ENCODE measurements around the gene CDK19. TPM values are rescaled to one million over a fixed set of nuclear protein-coding genes. Genes with fewer than 3 reads are reported as not detected.
"Not testable (repeated sequence)": the region's sequence is repeated elsewhere in the genome, so short reads cannot be mapped to it uniquely, and the experiment has no call there.

CDK19 gene
- polyA plus RNA-seq (ENCODE audit: low read depth in 6 of 6), result 1 to 10 TPM in 5 of 6 donors, under 1 TPM in 1; 0.51 to 5.4 (median 3.9) TPM

DNA sequence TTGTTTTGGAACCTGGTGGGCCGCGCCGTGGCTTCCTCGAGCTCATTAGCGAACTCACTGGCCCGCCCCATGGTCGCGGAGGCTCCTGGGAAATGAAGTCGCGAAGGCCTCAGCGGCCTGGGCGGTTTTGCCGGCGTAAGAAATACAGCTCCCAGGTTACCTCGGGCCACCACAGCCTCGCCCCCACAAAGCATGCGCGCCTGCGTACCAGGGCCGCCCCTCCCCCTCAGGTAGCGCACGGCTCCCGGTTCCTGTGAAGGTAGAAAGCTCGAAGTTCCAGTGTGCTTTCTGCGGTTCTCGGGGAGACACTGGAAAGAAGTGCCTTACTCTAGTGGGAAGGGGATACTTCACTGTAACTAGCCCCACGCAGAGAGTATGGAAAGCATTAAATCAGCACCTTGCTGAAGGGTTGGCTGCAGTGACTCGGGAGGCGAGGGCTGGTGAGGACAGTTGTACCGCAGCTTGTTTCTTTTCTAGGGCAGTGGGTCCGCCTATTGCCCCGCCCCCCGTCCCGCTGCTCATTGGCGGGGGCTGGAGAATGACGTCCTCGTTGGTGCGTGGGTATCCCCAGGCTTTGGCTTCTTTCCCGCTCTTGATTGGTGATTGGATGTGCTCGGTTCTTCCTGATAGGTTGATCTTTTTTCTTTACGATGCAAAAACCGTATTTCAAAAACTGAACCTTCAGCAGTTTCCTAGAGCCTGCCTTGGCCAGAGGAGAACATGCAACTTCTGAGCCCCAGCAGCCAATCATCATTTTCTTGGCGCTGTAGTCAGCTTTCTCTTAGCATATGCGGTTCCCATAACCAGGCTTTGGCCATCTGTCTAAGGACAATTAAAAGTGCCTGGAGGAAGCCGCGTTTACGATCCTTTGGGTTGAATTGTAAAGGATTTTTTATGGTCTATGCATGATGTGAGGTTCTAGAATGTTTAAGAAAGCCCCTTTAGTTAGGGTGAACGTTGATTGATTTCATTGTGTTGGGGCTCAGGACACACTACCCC, at the start of gene CDK19:
Gene CDK19 (minus strand): TSS at position 59 of the 999 bp plus-strand sequence. CDS start 333 bp downstream, outside the sequence.
- H3K36me3 Mint-ChIP-seq, result peaks cover 0 to 10% of the 10 kb centered on the region in 2 donors
- H3K27me3 Mint-ChIP-seq, result no peaks in the 10 kb centered on the region
- peak within 1 kb of the TSS; percentile 93 to 99 (median 99) for H3K4me3 Mint-ChIP-seq
- peaks cover 24 to 42% (median 27%) of the 10 kb centered on the region in 3 donors for H3K4me1 Mint-ChIP-seq
- H3K9me3 Mint-ChIP-seq, result no peaks in the 10 kb centered on the region
- DNase-seq (peak; percentile 99), ATAC-seq (ENCODE audit: low read depth in 2 of 2) (peak; percentile 77)
- H3K27ac Mint-ChIP-seq, result peak within 1 kb of the TSS; percentile 99 to 100 (median 99)

DNA sequence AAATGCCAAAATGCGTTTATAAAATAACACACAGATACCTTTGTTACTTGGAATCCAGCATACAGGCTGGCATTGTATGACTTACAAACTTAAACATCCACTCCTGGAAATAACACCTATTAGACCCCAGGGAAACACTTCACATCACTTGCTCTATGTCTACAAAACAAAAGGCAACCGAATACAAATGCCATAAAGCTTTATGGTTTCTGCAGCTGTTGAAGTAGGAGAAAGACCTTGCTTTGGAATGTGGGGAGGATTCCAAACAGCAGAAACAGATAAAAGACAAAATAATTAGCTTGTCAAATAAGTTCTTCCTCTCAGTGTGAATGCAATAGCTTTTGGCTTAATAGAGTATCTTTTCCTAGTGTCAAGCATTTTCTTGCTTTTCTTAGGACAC, 49.6 kb upstream of the CDK19 start:
- H3K27ac Mint-ChIP-seq, result no peak overlapping the region
- peaks cover 9 to 25% (median 17%) of the 10 kb centered on the region in 3 donors for H3K4me1 Mint-ChIP-seq
- H3K4me3 Mint-ChIP-seq, result no peak overlapping the region
- H3K27me3 Mint-ChIP-seq, result no peaks in the 10 kb centered on the region
- H3K36me3 Mint-ChIP-seq, result no peaks in the 10 kb centered on the region
- no peak for DNase-seq
- no peak for ATAC-seq (ENCODE audit: low read depth in 2 of 2)
- H3K9me3 Mint-ChIP-seq, result no peaks in the 10 kb centered on the region

DNA sequence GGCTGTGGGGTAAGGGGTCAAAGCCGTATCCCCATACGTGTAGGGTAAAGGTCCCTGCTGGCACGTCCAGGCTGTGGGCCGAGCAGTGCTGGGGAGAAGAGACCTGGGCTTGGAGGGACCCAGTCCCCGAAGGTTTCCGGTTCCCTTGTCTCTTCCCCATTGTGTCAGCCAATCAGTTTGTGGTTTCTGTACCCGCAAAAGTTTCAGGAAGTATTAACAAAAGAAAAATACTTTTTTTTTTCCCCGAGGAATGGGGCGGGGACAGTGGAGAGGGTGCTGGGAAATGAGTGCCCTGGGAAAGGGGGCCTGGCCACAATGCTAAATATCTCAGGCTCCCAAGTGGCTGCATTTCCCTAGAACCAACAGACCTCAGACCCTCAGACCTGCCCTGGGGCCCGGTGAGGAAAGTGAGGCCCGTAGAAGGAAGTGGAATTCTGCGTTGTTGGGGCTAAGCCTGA, 44.1 kb upstream of the CDK19 start:
- ATAC-seq (ENCODE audit: low read depth in 2 of 2) (peak; percentile 67 to 78), DNase-seq (no peak)
- Mint-ChIP-seq H3K36me3 (peaks cover 0 to 3% of the 10 kb centered on the region in 2 donors), H3K27ac (peak overlapping the region; percentile 29 to 93 (median 87)), H3K9me3 (no peaks in the 10 kb centered on the region), H3K27me3 (no peaks in the 10 kb centered on the region), H3K4me3 (peak overlapping the region; percentile 73 to 92 (median 82)), H3K4me1 (peaks cover 4 to 16% (median 14%) of the 10 kb centered on the region in 3 donors)

DNA sequence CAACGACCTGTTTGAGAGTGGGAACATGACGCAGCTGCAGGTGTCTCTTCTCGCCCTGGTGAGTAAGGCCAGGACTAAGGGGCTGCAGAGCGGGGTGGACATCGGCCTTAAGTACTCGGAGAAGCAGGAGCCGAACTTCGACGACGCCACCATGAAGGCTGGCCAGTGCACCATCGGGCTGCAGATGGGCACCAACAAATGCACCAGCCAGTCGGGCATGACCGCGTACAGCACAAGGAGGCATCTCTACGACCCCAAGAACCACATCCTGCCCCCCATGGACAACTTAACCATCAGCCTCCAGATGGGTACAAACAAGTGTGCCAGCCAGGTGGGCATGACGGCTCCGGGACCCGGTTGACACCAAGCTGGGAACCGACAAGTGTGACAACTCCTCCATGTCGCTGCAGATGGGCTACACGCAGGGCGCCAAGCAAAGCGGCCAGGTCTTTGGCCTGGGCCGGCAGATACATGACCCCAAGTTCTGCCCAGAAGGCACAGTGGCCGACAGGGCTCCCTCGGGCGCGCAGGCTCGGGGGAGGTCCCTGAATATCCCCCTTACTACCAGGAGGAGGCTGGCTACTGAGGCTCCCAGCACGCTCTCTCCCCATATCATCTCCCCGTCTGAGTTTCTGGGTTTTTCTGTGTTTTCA, 43.4 kb upstream of the CDK19 start:
- Mint-ChIP-seq H3K27ac (peak overlapping the region in 5 of 6 donors; percentile 29 to 93 (median 91)), H3K4me1 (peaks cover 4 to 16% (median 14%) of the 10 kb centered on the region in 3 donors), H3K27me3 (no peaks in the 10 kb centered on the region), H3K36me3 (peaks cover 0 to 3% of the 10 kb centered on the region in 2 donors), H3K4me3 (peak overlapping the region; percentile 73 to 92 (median 82)), H3K9me3 (no peaks in the 10 kb centered on the region)
- no peak for ATAC-seq (ENCODE audit: low read depth in 2 of 2)
- DNase-seq, result no peak

DNA sequence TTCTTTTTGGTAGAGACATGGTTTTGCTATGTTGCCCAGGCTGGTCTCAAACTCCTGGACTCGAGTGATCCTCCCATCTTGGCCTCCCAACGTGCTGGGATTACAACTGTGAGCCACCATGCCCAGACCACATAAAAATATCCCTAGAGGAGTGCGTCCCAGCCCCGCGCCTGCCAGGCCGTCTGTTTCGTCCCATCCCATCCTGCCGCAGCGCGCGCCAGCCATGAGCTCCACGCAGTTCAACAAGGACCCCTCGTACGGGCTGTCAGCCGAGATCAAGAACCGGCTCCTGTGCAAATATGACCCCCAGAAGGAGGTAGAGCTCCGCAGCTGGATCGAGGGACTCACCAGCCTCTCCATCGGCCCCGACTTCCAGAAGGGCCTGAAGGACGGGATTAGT, 42.7 kb upstream of the CDK19 start:
- H3K9me3 Mint-ChIP-seq, result no peaks in the 10 kb centered on the region
- no peaks in the 10 kb centered on the region for H3K27me3 Mint-ChIP-seq
- DNase-seq (no peak), ATAC-seq (ENCODE audit: low read depth in 2 of 2) (no peak)
- peak overlapping the region in 2 of 6 donors; percentile 20 to 79 for H3K27ac Mint-ChIP-seq
- peaks cover 4 to 16% (median 14%) of the 10 kb centered on the region in 3 donors for H3K4me1 Mint-ChIP-seq
- H3K4me3 Mint-ChIP-seq, result peak overlapping the region in 3 of 8 donors; percentile 47 to 79 (median 57)
- peaks cover 0 to 3% of the 10 kb centered on the region in 2 donors for H3K36me3 Mint-ChIP-seq

DNA sequence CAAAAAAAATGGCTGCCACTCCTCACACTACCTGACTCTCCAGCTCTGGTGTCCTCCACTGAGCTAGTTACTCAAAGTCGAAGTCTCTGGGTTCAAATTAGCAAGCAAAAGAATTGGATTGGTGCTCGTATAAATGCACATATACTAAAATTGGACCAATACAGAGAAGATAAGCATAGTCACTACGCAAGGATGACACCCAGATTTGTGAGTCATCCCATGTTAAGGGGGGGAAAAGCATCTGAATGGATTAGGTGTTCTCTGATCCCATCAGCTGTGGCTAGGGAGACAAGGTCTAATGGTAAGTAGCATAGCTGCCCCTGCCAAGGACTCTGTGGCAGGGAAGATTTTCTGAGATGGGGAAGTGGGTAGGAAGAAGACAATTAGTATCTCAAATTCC, 41.0 kb upstream of the CDK19 start:
- ATAC-seq (ENCODE audit: low read depth in 2 of 2) (no peak), DNase-seq (no peak)
- Mint-ChIP-seq H3K4me3 (no peak overlapping the region), H3K4me1 (peaks cover 4 to 16% (median 14%) of the 10 kb centered on the region in 3 donors), H3K36me3 (peaks cover 0 to 3% of the 10 kb centered on the region in 2 donors), H3K9me3 (no peaks in the 10 kb centered on the region), H3K27ac (no peak overlapping the region), H3K27me3 (no peaks in the 10 kb centered on the region)

DNA sequence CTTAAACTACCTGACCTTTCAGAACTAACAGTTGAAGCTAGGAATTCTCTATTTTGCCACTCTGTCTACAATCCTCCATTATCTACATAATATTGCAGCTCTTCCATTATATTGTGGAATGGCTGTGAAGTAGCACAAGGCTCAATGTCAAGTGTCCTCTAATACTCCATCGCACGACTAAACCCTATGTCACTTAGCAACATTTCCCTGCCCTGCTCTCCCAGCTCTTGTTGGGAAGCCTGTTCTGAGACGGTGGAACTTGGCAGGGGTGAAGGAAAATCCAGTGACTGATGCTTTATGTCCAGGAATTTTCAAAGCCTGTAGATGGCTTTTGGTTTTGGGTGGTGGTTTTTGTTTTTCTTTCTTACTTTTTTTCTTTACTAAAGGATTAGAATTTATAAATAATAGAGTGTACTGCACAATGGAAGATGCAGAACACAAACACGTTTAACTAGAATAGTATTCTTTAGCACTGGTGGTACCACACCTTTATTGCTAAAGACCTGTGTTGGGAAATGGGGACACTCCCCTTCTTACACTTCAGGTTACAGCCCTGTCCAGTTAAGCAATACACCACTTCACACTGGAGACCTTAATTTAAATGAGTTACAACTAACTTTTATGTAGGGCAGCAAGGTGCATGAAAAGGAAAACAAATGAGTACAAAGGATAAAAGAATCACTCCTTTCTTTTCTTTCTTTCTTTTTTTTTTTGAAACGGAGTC, 38.6 kb upstream of the CDK19 start:
- H3K4me3 Mint-ChIP-seq, result no peak overlapping the region
- H3K27me3 Mint-ChIP-seq, result no peaks in the 10 kb centered on the region
- H3K27ac Mint-ChIP-seq, result no peak overlapping the region
- H3K4me1 Mint-ChIP-seq, result peaks cover under 1 to 4% (median 2%) of the 10 kb centered on the region in 3 donors
- no peaks in the 10 kb centered on the region for H3K36me3 Mint-ChIP-seq
- H3K9me3 Mint-ChIP-seq, result no peaks in the 10 kb centered on the region
- no peak for DNase-seq
- ATAC-seq (ENCODE audit: low read depth in 2 of 2), result no peak

DNA sequence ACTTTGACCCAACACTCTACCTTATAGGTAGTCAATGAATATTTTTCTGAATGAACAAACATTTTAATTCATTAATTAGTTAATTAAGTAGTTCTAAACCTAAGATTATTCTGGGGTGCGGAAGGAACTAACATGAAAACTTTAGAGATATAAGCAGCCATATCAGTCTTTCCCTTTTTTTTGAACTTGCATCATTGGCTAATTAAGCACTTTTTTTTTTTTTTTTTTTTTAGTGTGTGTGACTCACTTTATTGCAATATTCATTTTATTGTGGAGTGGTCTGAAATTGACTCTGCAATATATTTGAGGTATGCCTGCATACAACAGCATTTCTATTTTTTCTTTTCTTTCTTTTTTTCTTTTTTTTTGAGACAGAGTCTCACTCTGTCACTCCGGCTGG, 37.5 kb upstream of the CDK19 start:
- H3K36me3 Mint-ChIP-seq, result no peaks in the 10 kb centered on the region
- H3K9me3 Mint-ChIP-seq, result no peaks in the 10 kb centered on the region
- H3K27me3 Mint-ChIP-seq, result no peaks in the 10 kb centered on the region
- ATAC-seq (ENCODE audit: low read depth in 2 of 2) (no peak), DNase-seq (no peak)
- H3K4me1 Mint-ChIP-seq, result no peaks in the 10 kb centered on the region
- no peak overlapping the region for H3K27ac Mint-ChIP-seq
- no peak overlapping the region for H3K4me3 Mint-ChIP-seq

DNA sequence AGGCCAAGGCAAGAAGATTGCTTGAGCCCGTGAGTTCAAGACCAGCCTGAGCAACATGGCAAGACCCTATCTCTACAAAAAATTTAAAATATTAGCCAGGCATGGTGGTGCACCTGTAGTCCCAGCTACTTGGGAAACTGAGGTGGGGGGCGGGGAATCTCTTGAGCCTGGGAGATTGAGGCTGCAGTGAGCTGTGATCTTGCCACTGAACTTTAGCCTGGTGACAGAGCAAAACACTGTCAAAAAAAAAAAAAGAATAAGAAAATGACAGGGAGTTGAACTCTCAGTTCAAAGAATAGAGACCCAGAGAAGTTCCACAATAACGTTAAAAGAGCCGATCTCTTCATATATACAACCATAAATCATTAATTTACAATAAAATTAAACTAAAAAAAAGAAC, 34.5 kb upstream of the CDK19 start:
- H3K9me3 Mint-ChIP-seq, result no peaks in the 10 kb centered on the region
- H3K27me3 Mint-ChIP-seq, result no peaks in the 10 kb centered on the region
- no peaks in the 10 kb centered on the region for H3K36me3 Mint-ChIP-seq

DNA sequence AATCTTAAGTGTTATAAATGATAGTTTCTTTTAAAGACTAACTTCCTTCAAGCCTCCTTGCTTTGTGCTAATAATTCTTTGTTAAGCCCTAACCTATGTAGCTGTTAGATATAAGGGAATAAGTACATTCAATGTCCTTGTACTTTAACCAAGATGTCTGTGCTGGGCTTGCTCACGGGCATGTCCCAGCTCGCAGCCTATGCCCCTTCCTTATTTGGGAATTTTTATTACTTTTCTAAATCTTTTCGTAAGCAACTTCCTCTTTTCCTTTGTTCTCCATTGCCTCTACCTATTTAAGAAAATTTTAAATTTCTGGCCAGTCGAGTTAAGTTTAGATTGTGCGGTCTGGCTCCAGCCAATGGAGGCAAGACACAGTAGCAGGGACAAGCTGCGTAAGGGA, 26.0 kb upstream of the CDK19 start:
- no peak for DNase-seq
- H3K9me3 Mint-ChIP-seq, result no peaks in the 10 kb centered on the region

More for the DNA sequence above, 34.5 kb upstream of the CDK19 start:
- no peak overlapping the region for H3K4me3 Mint-ChIP-seq
- no peak for ATAC-seq (ENCODE audit: low read depth in 2 of 2)
- H3K4me1 Mint-ChIP-seq, result no peaks in the 10 kb centered on the region
- DNase-seq, result no peak
- no peak overlapping the region for H3K27ac Mint-ChIP-seq

DNA sequence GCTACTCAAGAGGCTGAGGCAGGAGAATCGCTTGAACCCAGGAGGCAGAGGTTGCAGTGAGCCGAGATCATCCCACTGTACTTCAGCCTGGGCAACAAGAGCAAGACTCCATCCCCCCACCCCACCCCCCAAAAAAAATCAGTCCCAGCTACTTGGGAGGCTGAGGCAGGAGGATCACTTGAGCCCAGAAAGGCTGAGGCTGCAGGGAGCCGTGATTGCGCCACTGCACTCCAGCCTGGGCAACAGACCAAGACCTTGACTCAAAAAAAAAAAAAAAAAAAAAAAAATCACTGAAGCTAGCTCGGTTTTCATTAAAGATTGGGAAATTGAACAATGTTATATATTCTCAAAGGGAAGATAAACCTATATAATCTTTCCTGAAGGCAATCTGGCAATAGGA, 20.5 kb upstream of the CDK19 start:
- ATAC-seq (ENCODE audit: low read depth in 2 of 2); H3K36me3 Mint-ChIP-seq; H3K4me1 Mint-ChIP-seq; H3K9me3 Mint-ChIP-seq; DNase-seq; H3K27ac Mint-ChIP-seq; H3K4me3 Mint-ChIP-seq; H3K27me3 Mint-ChIP-seq: not testable (repeated sequence)

More for the DNA sequence above, 26.0 kb upstream of the CDK19 start:
- Mint-ChIP-seq H3K4me3 (no peak overlapping the region), H3K27me3 (no peaks in the 10 kb centered on the region), H3K27ac (peak overlapping the region in 1 of 6 donors; percentile 9), H3K36me3 (no peaks in the 10 kb centered on the region), H3K4me1 (peaks cover 0 to 7% (median 5%) of the 10 kb centered on the region in 3 donors)
- ATAC-seq (ENCODE audit: low read depth in 2 of 2), result no peak

DNA sequence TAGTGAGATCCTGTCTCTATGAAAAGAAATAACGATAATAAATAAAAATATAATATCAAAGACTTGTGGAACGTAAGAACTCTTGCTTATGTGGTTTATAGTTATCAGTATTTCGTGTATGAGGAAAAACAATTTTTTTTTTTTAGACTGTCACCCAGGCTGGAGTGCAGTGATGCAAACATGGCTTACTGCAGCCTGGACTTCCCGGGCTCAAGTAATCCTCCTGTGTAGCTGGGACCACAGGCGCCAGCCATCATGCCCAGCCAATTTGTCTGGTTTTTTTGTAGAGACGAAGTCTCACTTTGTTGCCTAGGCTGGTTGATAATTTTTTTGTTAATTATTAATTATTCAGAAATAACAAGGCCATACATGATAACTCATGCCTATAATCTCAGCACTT, 18.6 kb upstream of the CDK19 start:
- DNase-seq, result no peak
- Mint-ChIP-seq H3K27me3 (no peaks in the 10 kb centered on the region), H3K27ac (no peak overlapping the region), H3K9me3 (no peaks in the 10 kb centered on the region), H3K4me3 (no peak overlapping the region), H3K36me3 (no peaks in the 10 kb centered on the region), H3K4me1 (peaks cover 0 to 1% (median 0%) of the 10 kb centered on the region in 3 donors)
- ATAC-seq (ENCODE audit: low read depth in 2 of 2), result no peak

DNA sequence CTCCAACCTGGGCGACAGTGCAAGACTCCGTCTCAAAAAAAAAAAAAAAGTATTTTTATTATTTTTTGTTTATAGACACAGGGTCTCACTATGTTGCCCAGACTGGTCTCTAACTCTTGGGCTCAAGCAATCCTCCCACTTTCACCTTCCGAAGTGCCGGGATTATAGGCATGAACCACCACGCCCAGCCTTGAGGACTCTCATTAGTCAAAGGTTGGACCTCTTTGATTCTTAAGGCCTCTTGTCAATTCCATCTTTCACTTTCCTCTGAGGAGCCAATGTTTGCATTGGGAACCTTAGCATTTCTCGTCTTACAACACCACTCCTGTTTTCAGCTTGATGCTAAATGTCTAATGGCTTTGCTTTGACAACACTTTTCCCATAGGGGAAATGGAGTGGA, 16.1 kb upstream of the CDK19 start:
- no peaks in the 10 kb centered on the region for H3K27me3 Mint-ChIP-seq
- H3K4me3 Mint-ChIP-seq, result no peak overlapping the region
- no peaks in the 10 kb centered on the region for H3K9me3 Mint-ChIP-seq
- H3K4me1 Mint-ChIP-seq, result peaks cover 0 to 6% (median 4%) of the 10 kb centered on the region in 3 donors
- DNase-seq (no peak), ATAC-seq (ENCODE audit: low read depth in 2 of 2) (no peak)
- no peak overlapping the region for H3K27ac Mint-ChIP-seq
- no peaks in the 10 kb centered on the region for H3K36me3 Mint-ChIP-seq

All from naive B cell (primary cell).